DOHH2 (cell line): ENCODE data around the gene HCK.

ENCODE experiments used
- EZH2phosphoT487 ChIP-seq: fragments of 200-600 bp; sonication (generic); IDR thresholded peaks from 2 replicates; pipeline ENCODE4 v1.6.1; 2017; ENCODE audit warnings: borderline replicate concordance, mild to moderate bottlenecking, antibody characterized with exemption, low read length, moderate library complexity, mixed read lengths
- TF ChIP-seq, protein P1 (sequence below): fragments of 200-600 bp; sonication (generic); IDR thresholded peaks from one replicate; pipeline ENCODE4 v1.5.1; 2014; ENCODE audit warnings: antibody characterized with exemption, mild to moderate bottlenecking, low read depth, low read length; ENCODE audit not compliant: poor library complexity, severe bottlenecking

GRCh38 chr20:32018269-32019155 lies 33.5 kb upstream of the HCK start:
- TF ChIP-seq, protein P1, sequence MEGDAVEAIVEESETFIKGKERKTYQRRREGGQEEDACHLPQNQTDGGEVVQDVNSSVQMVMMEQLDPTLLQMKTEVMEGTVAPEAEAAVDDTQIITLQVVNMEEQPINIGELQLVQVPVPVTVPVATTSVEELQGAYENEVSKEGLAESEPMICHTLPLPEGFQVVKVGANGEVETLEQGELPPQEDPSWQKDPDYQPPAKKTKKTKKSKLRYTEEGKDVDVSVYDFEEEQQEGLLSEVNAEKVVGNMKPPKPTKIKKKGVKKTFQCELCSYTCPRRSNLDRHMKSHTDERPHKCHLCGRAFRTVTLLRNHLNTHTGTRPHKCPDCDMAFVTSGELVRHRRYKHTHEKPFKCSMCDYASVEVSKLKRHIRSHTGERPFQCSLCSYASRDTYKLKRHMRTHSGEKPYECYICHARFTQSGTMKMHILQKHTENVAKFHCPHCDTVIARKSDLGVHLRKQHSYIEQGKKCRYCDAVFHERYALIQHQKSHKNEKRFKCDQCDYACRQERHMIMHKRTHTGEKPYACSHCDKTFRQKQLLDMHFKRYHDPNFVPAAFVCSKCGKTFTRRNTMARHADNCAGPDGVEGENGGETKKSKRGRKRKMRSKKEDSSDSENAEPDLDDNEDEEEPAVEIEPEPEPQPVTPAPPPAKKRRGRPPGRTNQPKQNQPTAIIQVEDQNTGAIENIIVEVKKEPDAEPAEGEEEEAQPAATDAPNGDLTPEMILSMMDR = no peak
- TF ChIP-seq EZH2phosphoT487 = no peak
